Measurements from ENCODE around the gene SCN1B. TPM values are rescaled to one million over a fixed set of nuclear protein-coding genes. Genes with fewer than 3 reads are reported as not detected.
A peak's percentile ranks its signal among the peaks of the same experiment; 100 is the strongest.

SCN1B gene
- total and polyA plus RNA-seq, 10 of the 15 experiments (the other 5 are each of a cell fraction or from before 2014, with no cell fraction given): 0.04 to 0.54 (median 0.11) TPM; not detected in 3

DNA sequence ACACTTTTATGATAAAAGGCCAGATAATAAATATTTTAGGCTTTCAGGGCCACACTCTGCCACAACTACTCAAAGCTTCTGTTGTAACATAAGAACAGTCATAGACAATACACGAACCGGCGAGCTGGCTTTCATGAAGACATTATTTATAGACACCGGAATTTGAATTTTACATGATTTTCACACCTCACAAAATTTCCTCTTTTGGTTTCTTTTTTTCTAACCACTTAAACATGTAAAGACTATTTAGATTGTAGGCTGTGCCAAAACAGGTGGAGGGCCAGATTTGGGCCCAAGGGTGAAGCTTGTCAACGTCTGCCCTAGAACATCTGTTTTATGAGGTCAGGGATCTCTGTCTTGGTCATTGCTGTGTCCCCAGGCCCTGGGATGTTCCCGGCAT, 55.7 kb downstream of the SCN1B start:
- ChIA-PET RAD21 (ENCODE audit: unreplicated experiment) (interaction anchor here (0.8 to 2.5 kb wide), 6 partner anchors 14 to 56 kb away, joined by 3 to 26 read pairs (median 4); no protein-coding TSS in a partner anchor), POLR2A (no interaction called here), SMC1A (ENCODE audit: uncharacterized antibody, unreplicated experiment) (interaction anchor here (0.6 to 3.3 kb wide), 9 partner anchors 16 to 159 kb away, joined by 3 to 31 read pairs (median 3); partner anchors contain the start of gene ZNF30), CTCF (interaction anchor here (0.7 to 4.4 kb wide), 16 partner anchors 16 to 114 kb away, joined by 3 to 66 read pairs (median 4); partner anchors contain the start of gene LGI4)
- BruUV-seq (replicated peaks): no TSS peak
- peak overlapping the region; percentile 47 for H3K9ac ChIP-seq (ENCODE audit: control insufficient read depth, insufficient read depth, low read length)
- DNase-seq (ENCODE audit: low read depth, low spot score) (peak; percentile 42), FAIRE-seq (peak; percentile 91), ATAC-seq (peak; percentile 62)
- in situ Hi-C loops (cut with MboI): no loop called here
- H4K20me1 ChIP-seq (ENCODE audit: control insufficient read depth, insufficient read depth): no peaks in the 10 kb centered on the region
- H3K36me3 ChIP-seq (ENCODE audit: control insufficient read depth in 2 of 2, insufficient read depth in 2 of 2, low read length in 1 of 2): no peaks in the 10 kb centered on the region
- H3K4me3 ChIP-seq: no peak overlapping the region
- intact Hi-C loops (cut with micrococcal nuclease; ENCODE audit: unreplicated experiment): loop anchor here (1.0 kb wide), 1 partner anchor 19 kb away; no protein-coding TSS in a partner anchor
- WGBS (ENCODE audit: insufficient coverage, insufficient replicate concordance, low lambda C conversion rate, missing lambda C conversion rate): 3% methylated on average over 6 of the region's 6 CpGs
- peak overlapping the region; percentile 64 for H2AFZ ChIP-seq (ENCODE audit: control insufficient read depth, low read depth, low read length)
- H3K9me3 ChIP-seq (replicated peaks; ENCODE audit: control insufficient read depth, insufficient read depth, low read length): no peaks in the 10 kb centered on the region
- H3K79me2 ChIP-seq (ENCODE audit: control insufficient read depth, insufficient read depth, low read length): no peaks in the 10 kb centered on the region
- no peak for TF ChIP-seq SP1 (IDR thresholded peaks at IDR 0.05; ENCODE audit: low read depth, low read length)
- TF ChIP-seq MXI1 (IDR thresholded peaks at IDR 0.05; ENCODE audit: low read depth, low read length): no peak
- peak; percentile 58 for TF ChIP-seq MEF2B (IDR thresholded peaks at IDR 0.05; ENCODE audit: partially characterized antibody, poor library complexity, severe bottlenecking)
- TF ChIP-seq MEF2A (IDR thresholded peaks at IDR 0.05; ENCODE audit: insufficient read depth, low read depth, low read length): peak; percentile 59; the same call in 1 of the 2 replicates
- peak; percentile 55; the same call in 1 of the 2 replicates for TF ChIP-seq RBBP5 (conservative IDR thresholded peaks at IDR 0.05)
- TF ChIP-seq, protein P1, sequence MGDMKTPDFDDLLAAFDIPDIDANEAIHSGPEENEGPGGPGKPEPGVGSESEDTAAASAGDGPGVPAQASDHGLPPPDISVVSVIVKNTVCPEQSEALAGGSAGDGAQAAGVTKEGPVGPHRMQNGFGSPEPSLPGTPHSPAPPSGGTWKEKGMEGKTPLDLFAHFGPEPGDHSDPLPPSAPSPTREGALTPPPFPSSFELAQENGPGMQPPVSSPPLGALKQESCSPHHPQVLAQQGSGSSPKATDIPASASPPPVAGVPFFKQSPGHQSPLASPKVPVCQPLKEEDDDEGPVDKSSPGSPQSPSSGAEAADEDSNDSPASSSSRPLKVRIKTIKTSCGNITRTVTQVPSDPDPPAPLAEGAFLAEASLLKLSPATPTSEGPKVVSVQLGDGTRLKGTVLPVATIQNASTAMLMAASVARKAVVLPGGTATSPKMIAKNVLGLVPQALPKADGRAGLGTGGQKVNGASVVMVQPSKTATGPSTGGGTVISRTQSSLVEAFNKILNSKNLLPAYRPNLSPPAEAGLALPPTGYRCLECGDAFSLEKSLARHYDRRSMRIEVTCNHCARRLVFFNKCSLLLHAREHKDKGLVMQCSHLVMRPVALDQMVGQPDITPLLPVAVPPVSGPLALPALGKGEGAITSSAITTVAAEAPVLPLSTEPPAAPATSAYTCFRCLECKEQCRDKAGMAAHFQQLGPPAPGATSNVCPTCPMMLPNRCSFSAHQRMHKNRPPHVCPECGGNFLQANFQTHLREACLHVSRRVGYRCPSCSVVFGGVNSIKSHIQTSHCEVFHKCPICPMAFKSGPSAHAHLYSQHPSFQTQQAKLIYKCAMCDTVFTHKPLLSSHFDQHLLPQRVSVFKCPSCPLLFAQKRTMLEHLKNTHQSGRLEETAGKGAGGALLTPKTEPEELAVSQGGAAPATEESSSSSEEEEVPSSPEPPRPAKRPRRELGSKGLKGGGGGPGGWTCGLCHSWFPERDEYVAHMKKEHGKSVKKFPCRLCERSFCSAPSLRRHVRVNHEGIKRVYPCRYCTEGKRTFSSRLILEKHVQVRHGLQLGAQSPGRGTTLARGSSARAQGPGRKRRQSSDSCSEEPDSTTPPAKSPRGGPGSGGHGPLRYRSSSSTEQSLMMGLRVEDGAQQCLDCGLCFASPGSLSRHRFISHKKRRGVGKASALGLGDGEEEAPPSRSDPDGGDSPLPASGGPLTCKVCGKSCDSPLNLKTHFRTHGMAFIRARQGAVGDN (IDR thresholded peaks at IDR 0.05): peak; percentile 38; the same call in 1 of the 2 replicates
- TF ChIP-seq RUNX3 (IDR thresholded peaks at IDR 0.05; ENCODE audit: low read length): peak; percentile 40
- H3K27me3 ChIP-seq (replicated peaks in 1 of 2; ENCODE audit: control insufficient read depth in 2 of 2, insufficient read depth in 2 of 2, low read length in 1 of 2): no peaks in the 10 kb centered on the region; a peak in 1 of 4 replicates
- peak overlapping the region; percentile 67 for H3K27ac ChIP-seq (ENCODE audit: control insufficient read depth, insufficient read depth)
- peak overlapping the region; percentile 66 for H3K4me2 ChIP-seq (ENCODE audit: control insufficient read depth, insufficient read depth)
- peaks cover 21% of the 10 kb centered on the region for H3K4me1 ChIP-seq (ENCODE audit: control insufficient read depth, insufficient read depth, low read length)
